Gastroesophageal sphincter (tissue), 3 donors: ENCODE measurements around the gene BCL2L11.

Experiments used
- CTCF ChIP-seq, 4 experiments: fragments of 200-600 bp in 2 of 4; fragments of 450-650 bp in 2 of 4; sonication (generic) in 1 of 4; IDR thresholded peaks; one replicate each; pipeline ENCODE4 v1.5.1; 2017 to 2019; ENCODE audit warnings: antibody characterized with exemption in 4 of 4, mild to moderate bottlenecking in 2 of 4, moderate library complexity in 2 of 4
- EP300 ChIP-seq: sonication (generic); formaldehyde crosslinking; IDR thresholded peaks from one replicate; pipeline ENCODE4 v1.6.1; 2017; ENCODE audit warnings: antibody characterized with exemption, mild to moderate bottlenecking
- POLR2A ChIP-seq, 2 donors: fragments of 450-650 bp; IDR thresholded peaks; one replicate each; pipeline ENCODE4 v1.6.1; 2017; ENCODE audit warnings: antibody characterized with exemption in 2 of 2, mild to moderate bottlenecking in 2 of 2, moderate library complexity in 1 of 2
- POLR2AphosphoS5 ChIP-seq: sonication (generic); formaldehyde crosslinking; IDR thresholded peaks from one replicate; pipeline ENCODE4 v1.6.1; 2017; ENCODE audit warnings: antibody characterized with exemption

DNA sequence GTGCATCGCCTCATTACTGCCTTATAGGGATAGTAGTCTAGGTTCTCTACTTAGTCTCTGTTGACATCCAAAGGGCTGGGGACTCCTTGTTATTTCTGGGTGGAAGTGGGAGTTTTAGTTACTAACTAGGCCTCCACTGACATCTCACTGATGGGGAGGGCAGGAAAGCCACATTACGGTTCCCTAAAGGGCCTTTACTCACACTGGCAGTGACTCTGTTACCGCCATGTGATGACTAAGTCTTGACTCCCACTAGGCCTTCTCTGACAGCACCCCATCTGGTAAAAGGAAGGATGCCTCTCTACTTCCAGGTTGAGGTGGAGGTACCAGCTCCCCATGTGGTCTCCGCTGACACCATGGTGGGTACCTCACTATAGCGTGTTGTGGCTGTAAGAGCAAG, 14.0 kb upstream of the BCL2L11 start:
- TF ChIP-seq CTCF (IDR thresholded peaks at IDR 0.05) = no peak
- no peak for TF ChIP-seq EP300
- TF ChIP-seq POLR2A (IDR thresholded peaks at IDR 0.05) = no peak
- no peak for TF ChIP-seq POLR2AphosphoS5
